ENCODE measurements around the gene CABCOCO1.

GRCh38 chr10:61701055-61701705 lies 38.5 kb downstream of the CABCOCO1 start:
- TF ChIP-seq GATA2 (IDR thresholded peaks at IDR 0.05; ENCODE audit: low read depth, low read length) (no peak), GATA3 (IDR thresholded peaks at IDR 0.05; ENCODE audit: low read depth, low read length) (no peak)

All from SH-SY5Y (cell line).